Measurements from ENCODE around the gene FAM50B.

- TF ChIP-seq CTCF (IDR thresholded peaks at IDR 0.05; ENCODE audit: low read depth, low read length, missing input control), result no peak
- no peak for TF ChIP-seq RAD21 (IDR thresholded peaks at IDR 0.05)
- no peak for TF ChIP-seq TAF1 (conservative IDR thresholded peaks at IDR 0.05)
- TF ChIP-seq SP1 (IDR thresholded peaks at IDR 0.05), result no peak
- no peak for TF ChIP-seq REST (IDR thresholded peaks at IDR 0.05)
- TF ChIP-seq GABPA (IDR thresholded peaks at IDR 0.05 in 1 of 2, conservative IDR thresholded peaks at IDR 0.05 in 1 of 2), result no peak
- no peak for TF ChIP-seq ATF3 (IDR thresholded peaks at IDR 0.05)
- TF ChIP-seq EGR1 (IDR thresholded peaks at IDR 0.05; ENCODE audit: low read depth in 2 of 2), result no peak
Measured at GRCh38 chr6:3829285-3829684, 19.9 kb upstream of the FAM50B start.
